Activated CD4-positive, CD25-positive, alpha-beta regulatory T cell treated with anti-CD3 and anti-CD28 coated beads, Interleukin-2, amount 50 U/mL, for 72 hours (primary cell): ENCODE results near the gene ATAT1.

Source experiments
- DNase-seq: peaks from one replicate; pipeline ENCODE4 v3.0.0; 2021

ATAT1 gene

GRCh38 chr6:30613251-30614043 is 13.2 kb upstream of the ATAT1 start:
- DNase-seq: no peak

DNA sequence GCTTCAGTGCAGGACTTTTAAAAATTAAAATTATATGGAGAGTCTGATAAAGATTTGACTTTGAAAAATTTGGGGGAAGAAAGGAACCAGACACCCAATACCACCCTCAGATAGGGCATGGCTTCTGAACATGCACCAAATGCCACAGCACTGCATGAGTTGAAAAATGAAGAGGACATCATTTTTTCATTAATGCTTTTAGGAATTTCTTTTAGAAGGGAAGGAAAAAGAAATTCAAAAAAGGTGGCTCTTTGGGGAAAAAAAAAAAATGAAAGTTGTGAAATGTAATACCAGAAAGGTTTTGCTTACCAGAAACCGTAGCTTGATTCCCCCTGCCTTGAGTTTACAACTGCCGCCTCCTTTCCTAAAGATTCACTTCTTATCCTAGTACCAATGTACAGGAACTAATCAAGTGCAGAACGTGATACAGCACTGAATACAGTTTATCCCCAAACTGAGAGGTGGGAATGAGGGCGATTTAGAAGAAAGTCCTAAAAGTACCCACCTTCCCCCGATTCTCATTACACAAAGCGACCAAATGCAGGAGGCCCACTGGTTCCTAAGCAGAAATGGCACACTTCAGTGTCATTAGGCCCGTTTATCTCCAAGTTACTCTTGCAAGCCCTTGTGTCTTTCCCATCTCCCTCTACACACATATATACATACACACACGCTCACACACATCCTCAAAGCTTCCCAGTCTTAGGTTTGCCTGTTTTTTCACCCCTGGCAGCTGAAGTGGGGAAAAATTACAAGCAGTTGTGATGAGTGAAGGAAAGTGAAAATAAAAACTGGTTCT is 12.4 kb upstream of the ATAT1 start:
- DNase-seq: no peak

DNA sequence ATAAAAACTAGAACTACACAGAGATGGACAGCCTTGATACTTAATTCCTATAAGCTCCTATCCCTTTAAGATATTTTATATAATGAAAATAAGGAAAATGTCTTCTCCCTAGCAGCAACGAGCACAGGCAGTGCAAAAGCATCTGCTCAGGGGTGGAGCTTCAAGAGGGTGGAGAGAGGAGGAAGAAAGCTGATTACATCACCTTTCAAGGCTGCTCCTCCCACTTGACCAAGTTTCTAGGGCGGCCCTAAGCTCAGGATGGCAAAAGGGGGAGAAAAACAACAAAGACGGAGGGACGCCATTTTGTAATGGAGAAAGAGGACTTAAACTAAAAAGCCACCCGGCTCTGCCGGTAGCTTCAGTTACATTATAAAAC is 11.8 kb upstream of the ATAT1 start:
- DNase-seq: peak; percentile 73

DNA sequence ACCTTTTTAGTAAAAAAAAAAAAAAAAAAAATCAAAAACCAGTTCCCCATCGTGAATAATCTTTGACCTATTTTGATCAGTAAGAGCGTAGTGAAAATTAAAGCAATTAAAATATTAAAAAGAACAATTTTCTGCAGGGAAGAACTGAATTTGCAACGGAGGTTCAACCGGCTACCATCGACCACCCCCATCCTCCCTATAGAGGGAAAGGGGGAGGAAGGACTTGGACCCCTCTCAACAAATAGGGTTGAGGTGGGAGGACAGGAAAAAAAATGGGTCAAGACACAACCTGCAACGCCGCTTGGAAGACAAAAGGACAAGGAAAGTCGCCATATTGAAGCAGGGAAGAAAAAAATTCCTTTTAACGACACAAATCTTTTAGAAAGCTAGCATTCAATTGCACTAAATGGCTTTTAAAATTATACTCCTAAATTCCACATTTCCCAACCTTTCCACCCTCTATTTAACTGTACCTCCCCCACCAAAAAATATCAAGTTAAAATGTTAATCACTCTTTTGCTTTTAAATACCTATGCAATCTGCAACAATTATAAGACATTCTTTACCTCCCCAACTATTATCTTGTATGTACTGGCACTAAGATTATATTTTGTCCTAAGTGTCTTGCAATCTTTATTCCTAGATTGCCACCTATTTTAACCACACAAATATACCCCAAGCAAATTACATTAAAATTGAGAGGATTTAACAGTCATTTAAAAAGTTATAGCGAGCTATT is 11.3 kb upstream of the ATAT1 start:
- no peak for DNase-seq

GRCh38 chr6:30615958-30616810 is 10.5 kb upstream of the ATAT1 start:
- peak; percentile 42 for DNase-seq

DNA sequence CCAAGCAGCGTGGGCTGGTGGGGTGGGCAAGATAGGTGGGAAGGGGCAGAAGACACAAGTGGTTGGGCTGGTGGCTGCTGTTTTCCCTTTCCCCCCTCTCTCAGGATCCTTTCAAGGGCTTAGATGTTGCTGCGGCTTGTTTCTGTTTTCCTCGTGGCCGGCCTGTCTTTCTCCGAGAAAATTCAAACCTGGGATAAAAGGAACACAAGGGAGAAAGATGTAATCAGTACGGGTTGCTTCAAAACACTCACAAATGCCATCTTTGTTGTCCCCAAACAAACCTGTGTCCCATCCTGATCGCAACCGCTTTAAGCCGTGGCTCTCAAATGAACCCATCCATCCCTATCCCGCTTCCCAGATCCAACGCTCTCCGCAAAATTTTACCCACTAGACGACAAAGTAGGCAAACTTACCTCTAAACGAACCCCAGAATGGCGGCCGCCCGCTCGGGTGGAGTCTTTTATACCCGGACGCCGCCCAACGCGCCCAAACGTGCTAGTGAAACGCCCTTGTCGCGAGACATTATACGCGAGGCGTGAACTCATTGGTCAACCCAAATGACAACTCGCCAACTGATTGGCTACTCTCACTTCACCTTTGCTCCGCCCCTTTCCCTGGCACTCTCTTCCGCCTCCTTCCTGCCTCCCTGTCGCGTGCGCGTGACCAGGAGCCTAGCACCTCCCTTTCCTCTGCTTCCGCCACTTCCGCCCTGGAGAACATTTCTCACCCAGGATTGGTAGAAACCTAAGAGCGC is 9.7 kb upstream of the ATAT1 start, which contains the start of gene PPP1R10:
Gene PPP1R10, minus strand, starts transcription at position 433 of the 754 bp plus-strand sequence. CDS start 7,299 bp downstream, outside the sequence.
- peak; percentile 96 for DNase-seq

DNA sequence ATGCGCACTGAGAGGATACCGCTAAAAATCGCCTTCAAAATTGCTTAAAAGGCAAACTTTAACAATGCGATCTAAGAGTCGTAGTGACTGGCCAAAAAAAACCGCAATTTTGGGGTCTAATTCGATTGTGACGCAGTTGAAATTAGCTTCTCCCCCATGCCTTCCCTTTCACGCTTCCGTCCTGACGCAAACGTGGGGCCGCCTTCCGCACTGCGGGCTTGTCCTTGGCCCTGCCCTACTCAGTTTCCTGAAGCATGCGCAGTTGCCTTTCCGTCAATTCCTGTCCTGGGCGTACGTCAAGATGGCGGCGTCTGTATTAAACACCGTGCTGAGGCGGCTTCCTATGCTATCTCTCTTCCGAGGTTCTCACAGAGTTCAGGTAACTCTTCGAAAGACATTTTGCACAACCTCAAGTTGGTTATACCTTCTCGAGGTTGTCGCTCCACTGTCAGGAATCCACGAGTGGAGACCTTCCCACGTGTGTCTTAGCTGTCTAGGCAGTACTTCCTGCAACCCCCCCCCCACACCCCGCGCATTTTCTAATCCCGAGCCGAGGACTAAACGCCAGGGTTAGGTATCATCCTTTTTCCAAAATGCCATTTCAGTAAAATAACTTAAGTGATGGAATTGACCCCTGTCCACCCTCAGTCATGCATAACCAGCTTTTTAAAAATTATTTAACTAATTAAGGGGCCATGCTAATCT is 9.0 kb upstream of the ATAT1 start, which contains the start of gene MRPS18B:
Gene MRPS18B, plus strand, starts transcription at position 276 of the 705 bp plus-strand sequence. Its CDS starts 26 bp downstream, at position 302.
- DNase-seq: peak; percentile 96

DNA sequence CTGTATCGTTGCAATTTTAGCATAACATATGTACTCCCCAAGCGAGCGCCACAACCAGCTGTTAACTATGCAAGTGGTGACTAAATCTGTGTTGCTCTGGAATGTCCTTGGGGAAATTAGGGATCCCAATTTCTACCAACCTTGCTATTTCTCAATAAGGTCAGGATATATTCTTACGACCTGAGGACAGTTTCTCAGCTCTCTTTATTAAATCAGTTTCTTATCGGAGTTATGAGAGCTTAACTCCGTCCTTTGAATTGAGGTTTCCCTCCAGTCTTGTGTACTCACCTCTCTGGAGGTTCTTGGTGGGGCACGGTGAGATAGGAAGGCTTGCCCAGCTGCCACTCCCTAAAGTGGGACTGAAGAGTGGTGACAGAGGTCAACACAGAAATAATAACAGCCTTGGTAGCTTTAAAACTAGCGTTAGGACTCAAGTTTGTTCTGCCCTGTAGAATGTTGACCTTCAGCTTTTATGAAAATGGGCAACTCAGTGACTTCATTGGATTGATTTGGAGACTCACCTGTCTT is 8.3 kb upstream of the ATAT1 start:
- DNase-seq: no peak

GRCh38 chr6:30619561-30619960 is 7.1 kb upstream of the ATAT1 start:
- DNase-seq: no peak

GRCh38 chr6:30625511-30625910 is 1.2 kb upstream of the ATAT1 start:
- no peak for DNase-seq

DNA sequence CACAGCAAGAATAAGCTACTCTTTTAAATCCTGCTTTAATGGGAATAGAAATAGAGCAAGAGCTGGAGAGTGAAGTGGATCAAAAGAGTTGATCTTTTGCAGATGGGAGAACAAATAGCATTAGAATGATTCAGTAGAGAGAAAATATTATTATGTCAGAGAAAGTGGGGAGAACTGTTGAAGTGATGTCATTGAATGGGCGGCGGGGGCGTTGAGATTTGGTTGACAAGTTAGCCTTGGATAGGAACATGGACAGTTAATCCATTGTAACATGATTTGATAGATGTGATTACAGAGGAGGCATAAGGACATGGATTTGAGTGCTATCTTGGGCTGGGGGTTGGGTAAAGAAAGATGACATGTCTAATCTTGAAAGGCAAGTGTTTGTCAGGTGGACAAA is 9.2 kb downstream of the ATAT1 start:
- DNase-seq: no peak

GRCh38 chr6:30640481-30640880 is 13.8 kb downstream of the ATAT1 start:
- no peak for DNase-seq

- DNase-seq: no peak
Observed at GRCh38 chr6:30641048-30641447, 14.4 kb downstream of the ATAT1 start.

- DNase-seq: no peak
Observed at GRCh38 chr6:30643656-30644055, 17.0 kb downstream of the ATAT1 start.

DNA sequence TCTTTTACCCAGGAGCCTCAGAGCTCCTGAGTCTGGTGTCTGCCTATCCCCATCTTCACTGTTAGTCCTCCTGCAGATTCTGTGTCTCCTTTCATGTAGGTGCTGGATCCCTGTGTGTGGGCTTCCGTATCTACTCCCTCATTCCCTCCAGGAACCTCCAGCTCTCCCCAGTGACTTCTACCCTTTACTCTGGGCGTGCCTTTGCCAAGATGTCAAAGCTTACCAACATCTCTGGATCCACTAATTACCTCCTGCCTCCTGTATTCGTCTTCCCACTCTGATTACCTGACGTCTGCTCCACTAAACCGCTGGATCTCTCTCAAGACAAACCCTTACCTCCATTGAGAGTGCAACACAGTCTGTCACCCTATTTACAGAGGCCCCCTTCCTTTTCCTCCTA is 18.1 kb downstream of the ATAT1 start:
- no peak for DNase-seq

GRCh38 chr6:30645989-30646388 is 19.3 kb downstream of the ATAT1 start:
- no peak for DNase-seq

- DNase-seq: peak; percentile 88
Observed at GRCh38 chr6:30646450-30647241, 20.0 kb downstream of the ATAT1 start, which contains the start of gene C6orf136. C6orf136 (plus strand) TSS chr6:30647133; CDS start chr6:30647232, 99 bp downstream.

DNA sequence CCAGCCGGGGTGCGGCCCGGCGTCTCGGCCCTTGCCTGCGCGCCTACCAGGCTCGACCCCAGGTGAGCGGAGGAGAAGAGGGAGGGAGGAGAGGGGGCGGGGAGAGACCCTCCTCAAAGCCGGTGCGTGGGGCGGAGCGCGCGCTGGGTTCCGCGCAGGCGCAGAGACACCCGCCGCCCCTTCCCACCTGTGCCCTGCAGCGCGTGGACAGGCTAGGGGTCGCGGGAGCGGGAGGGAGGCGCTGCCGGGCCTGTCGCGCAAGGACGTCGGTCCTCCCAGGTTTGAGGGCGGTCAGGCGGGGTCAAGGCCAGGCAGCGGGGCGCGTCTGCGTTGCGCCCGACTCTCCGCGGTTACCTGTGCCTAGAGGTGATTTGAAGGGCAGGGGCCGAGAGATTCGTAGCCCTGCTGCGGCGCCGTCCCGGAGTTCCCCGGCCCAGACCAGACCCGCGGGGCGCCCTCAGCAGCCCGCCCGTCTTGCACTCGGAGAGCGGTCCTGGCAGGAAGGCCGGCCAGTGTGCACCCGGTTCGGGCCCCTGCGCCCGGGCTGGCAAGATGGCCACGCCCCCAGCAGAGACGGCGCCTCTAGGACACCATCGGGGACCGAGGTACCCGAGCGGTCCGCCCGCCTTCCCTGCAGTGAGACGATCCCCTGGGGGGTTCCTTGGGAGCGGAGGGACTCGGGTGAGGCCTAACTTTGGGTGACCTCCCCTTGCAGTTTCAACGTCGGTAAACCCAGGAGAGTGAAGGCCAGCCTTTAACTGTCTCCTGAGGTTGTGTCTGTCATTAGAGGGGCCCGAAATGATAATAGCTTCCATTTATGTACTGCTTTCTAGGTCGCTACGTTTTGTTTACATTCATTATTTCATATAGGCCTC is 20.8 kb downstream of the ATAT1 start:
- DNase-seq: peak; percentile 80

DNA sequence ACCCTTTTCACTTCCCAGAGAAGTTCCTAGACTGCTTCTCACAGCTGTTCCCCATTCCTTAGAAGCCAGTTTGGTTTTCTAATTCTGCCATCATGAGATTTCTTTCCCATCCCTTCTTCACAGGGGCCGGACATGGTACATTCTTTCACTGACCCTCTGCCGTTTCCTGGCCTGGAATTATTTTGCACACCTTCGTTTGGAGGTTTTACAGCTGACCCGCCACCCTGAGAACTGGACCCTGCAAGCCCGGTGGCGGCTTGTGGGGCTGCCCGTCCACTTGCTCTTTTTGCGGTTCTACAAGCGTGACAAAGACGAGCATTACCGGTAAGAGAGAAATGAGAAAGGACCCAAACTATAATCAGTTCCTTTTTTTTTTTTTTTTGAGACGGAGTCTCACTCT is 24.5 kb downstream of the ATAT1 start:
- DNase-seq: no peak
